ENCODE results near the gene SLC25A33.

DNA sequence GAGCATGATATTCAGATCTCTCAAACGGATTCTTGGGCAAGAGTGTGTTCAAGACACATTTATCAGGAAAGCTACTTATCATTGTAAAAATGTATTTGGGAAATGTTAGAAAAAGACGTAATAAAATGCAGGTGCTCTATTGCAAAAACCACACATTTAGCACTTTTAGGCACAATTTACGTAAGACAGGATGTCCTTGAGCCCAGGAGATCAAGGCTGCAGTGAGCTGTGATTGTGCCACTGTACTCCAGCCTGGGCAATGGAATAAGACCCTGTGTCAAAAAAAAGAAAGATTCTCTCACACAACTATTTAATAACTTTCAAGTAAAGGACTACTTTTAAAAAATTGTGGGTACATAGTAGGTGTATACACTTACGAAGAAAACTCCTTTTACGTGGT, 18.4 kb downstream of the SLC25A33 start:
- TF ChIP-seq, protein P1, sequence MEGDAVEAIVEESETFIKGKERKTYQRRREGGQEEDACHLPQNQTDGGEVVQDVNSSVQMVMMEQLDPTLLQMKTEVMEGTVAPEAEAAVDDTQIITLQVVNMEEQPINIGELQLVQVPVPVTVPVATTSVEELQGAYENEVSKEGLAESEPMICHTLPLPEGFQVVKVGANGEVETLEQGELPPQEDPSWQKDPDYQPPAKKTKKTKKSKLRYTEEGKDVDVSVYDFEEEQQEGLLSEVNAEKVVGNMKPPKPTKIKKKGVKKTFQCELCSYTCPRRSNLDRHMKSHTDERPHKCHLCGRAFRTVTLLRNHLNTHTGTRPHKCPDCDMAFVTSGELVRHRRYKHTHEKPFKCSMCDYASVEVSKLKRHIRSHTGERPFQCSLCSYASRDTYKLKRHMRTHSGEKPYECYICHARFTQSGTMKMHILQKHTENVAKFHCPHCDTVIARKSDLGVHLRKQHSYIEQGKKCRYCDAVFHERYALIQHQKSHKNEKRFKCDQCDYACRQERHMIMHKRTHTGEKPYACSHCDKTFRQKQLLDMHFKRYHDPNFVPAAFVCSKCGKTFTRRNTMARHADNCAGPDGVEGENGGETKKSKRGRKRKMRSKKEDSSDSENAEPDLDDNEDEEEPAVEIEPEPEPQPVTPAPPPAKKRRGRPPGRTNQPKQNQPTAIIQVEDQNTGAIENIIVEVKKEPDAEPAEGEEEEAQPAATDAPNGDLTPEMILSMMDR (tag by site-specific recombination; IDR thresholded peaks at IDR 0.05) = no peak
- TF ChIP-seq OVOL3 (tag by site-specific recombination; IDR thresholded peaks at IDR 0.05) (no peak), ZNF24 (tag by site-specific recombination; IDR thresholded peaks at IDR 0.05) (no peak), ZNF792 (tag by site-specific recombination; IDR thresholded peaks at IDR 0.05) (no peak), ZNF146 (tag by site-specific recombination; IDR thresholded peaks at IDR 0.05) (no peak)
- TF ChIP-seq, protein P2, sequence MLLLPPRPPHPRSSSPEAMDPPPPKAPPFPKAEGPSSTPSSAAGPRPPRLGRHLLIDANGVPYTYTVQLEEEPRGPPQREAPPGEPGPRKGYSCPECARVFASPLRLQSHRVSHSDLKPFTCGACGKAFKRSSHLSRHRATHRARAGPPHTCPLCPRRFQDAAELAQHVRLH (tag by site-specific recombination; IDR thresholded peaks at IDR 0.05) = no peak

All from HEK293 (cell line).